HepG2 (cell line): Measurements from ENCODE around the gene PBOV1. TPM values are rescaled to one million over a fixed set of nuclear protein-coding genes. Genes with fewer than 3 reads are reported as not detected.
A peak's percentile ranks its signal among the peaks of the same experiment; 100 is the strongest.

Experiments
- AGO2 ChIP-seq: fragments of 200-400 bp; formaldehyde crosslinking; optimal IDR thresholded peaks from 2 replicates; pipeline ENCODE3; 2017; ENCODE audit warnings: mild to moderate bottlenecking, low read depth, low read length, moderate library complexity
- ARNTL ChIP-seq: sonication (generic); formaldehyde crosslinking; IDR thresholded peaks from 2 replicates; pipeline ENCODE4 v1.4.0; 2020; ENCODE audit warnings: mild to moderate bottlenecking, missing genetic modification reagents
- BRD4 ChIP-seq: sonication (generic); formaldehyde crosslinking; IDR thresholded peaks from 2 replicates; pipeline ENCODE4 v1.4.0; 2020; ENCODE audit warnings: missing genetic modification reagents
- DNMT1 ChIP-seq: sonication (generic); formaldehyde crosslinking; IDR thresholded peaks from 2 replicates; pipeline ENCODE4 v1.5.1; 2020; ENCODE audit warnings: mild to moderate bottlenecking, missing genetic modification reagents
- E2F5 ChIP-seq: sonication (generic); formaldehyde crosslinking; conservative IDR thresholded peaks from 2 replicates; pipeline ENCODE4 v1.4.0; 2020; ENCODE audit warnings: missing genetic modification reagents
- FOXP1 ChIP-seq, 2 experiments: fragments of 450-650 bp in 1 of 2; IDR thresholded peaks; 2 replicates each; pipeline ENCODE4 v1.6.1; 2017 to 2018; ENCODE audit warnings: antibody characterized with exemption in 1 of 2
- GABPA ChIP-seq, 2 experiments: IDR thresholded peaks; 2 replicates each; pipeline ENCODE4 v1.6.1; 2011 to 2016; ENCODE audit warnings: low read depth in 2 of 2, low read length in 1 of 2, missing biosample characterization in 1 of 2, missing genetic modification characterization in 1 of 2
- GABPB1 ChIP-seq: IDR thresholded peaks from 2 replicates; pipeline ENCODE4 v1.6.1; 2016; ENCODE audit warnings: mild to moderate bottlenecking, missing genetic modification reagents, moderate library complexity, missing compliant biosample characterization
- HNF4G ChIP-seq, 2 experiments: sonication (generic) in 1 of 2; formaldehyde crosslinking in 1 of 2; IDR thresholded peaks; 2 replicates each; pipeline versions ENCODE4 v1.4.0 to v1.6.1; 2011 to 2020; ENCODE audit warnings: borderline replicate concordance in 2 of 2, low read depth in 2 of 2, mild to moderate bottlenecking in 2 of 2, low read length in 1 of 2, missing genetic modification reagents in 1 of 2, moderate library complexity in 1 of 2
- KLF11 ChIP-seq: IDR thresholded peaks from 2 replicates; pipeline ENCODE4 v1.6.1; 2016; ENCODE audit warnings: missing compliant biosample characterization
- PRDM15 ChIP-seq: sonication (generic); formaldehyde crosslinking; IDR thresholded peaks from 2 replicates; pipeline ENCODE4 v1.4.0; 2020; ENCODE audit warnings: missing genetic modification reagents
- SNAPC4 ChIP-seq: sonication (generic); formaldehyde crosslinking; IDR thresholded peaks from 2 replicates; pipeline ENCODE4 v1.4.0; 2020; ENCODE audit warnings: mild to moderate bottlenecking, missing genetic modification reagents
- SPEN ChIP-seq: sonication (generic); formaldehyde crosslinking; IDR thresholded peaks from 2 replicates; pipeline ENCODE4 v1.5.1; 2020; ENCODE audit warnings: low read depth, mild to moderate bottlenecking, missing genetic modification reagents
- ZNF414 ChIP-seq: sonication (generic); formaldehyde crosslinking; IDR thresholded peaks from 2 replicates; pipeline ENCODE4 v1.5.0; 2020; ENCODE audit warnings: missing genetic modification reagents
- ZNF484 ChIP-seq: sonication (generic); formaldehyde crosslinking; IDR thresholded peaks from 2 replicates; pipeline ENCODE4 v1.5.1; 2020; ENCODE audit warnings: mild to moderate bottlenecking, low read depth, missing genetic modification reagents, borderline replicate concordance
- ZNF777 ChIP-seq: sonication (generic); formaldehyde crosslinking; IDR thresholded peaks from 2 replicates; pipeline ENCODE4 v1.4.0; 2020; ENCODE audit warnings: missing genetic modification reagents
- ZNF792 ChIP-seq: IDR thresholded peaks from 2 replicates; pipeline ENCODE4 v1.6.1; 2016
- polyA plus RNA-seq, 8 experiments: library from polyadenylated mRNA; depleted of rRNA in 3 of 8; stranded (reverse) in 7 of 8; unstranded in 1 of 8; fragments of >200 nt; fragmentation: Illumina TruSeq in 4 of 8; extraction: Trizol in 4 of 8; gene quantifications; 2 replicates each; pipeline versions ENCODE4 v1.2.1 to v1.2.3, GENCODE V29; 2011 to 2016; ENCODE audit warnings: low read depth in 4 of 8, missing spikeins in 1 of 8, mixed read lengths in 1 of 8; ENCODE audit not compliant: insufficient read depth in 1 of 8
- total RNA-seq, 5 experiments: library from RNA; depleted of rRNA; stranded (reverse); fragments of >200 nt; fragmentation: Illumina TruSeq; extraction: Trizol; gene quantifications; 2 replicates each; pipeline ENCODE4 v1.2.3, GENCODE V29; 2016; ENCODE audit warnings: low read depth in 1 of 5

The PBOV1 gene
- total and polyA plus RNA-seq, 2 of the 13 experiments (the other 11 are each of a cell fraction or from before 2014, with no cell fraction given): not detected

- TF ChIP-seq HNF4G (IDR thresholded peaks at IDR 0.05; ENCODE audit: borderline replicate concordance, low read depth, low read length) (no peak), HNF4G (CRISPR knock-in tag; IDR thresholded peaks at IDR 0.05; ENCODE audit: borderline replicate concordance, low read depth) (peak; percentile 35; the same call in 1 of the 2 replicates), GABPA (IDR thresholded peaks at IDR 0.05; ENCODE audit: low read depth, low read length) (no peak), GABPA (CRISPR knock-in tag; IDR thresholded peaks at IDR 0.05; ENCODE audit: low read depth) (peak; percentile 32; the same call in 1 of the 2 replicates), GABPB1 (CRISPR knock-in tag) (peak; percentile 34; the same call in 1 of the 2 replicates), PRDM15 (CRISPR knock-in tag) (no peak), BRD4 (CRISPR knock-in tag) (peak; percentile 6; the same call in 1 of the 2 replicates), ARNTL (CRISPR knock-in tag) (peak; percentile 71), DNMT1 (no peak), ZNF484 (CRISPR knock-in tag) (no peak), ZNF414 (CRISPR knock-in tag) (peak; percentile 88; the same call in 1 of the 2 replicates), E2F5 (CRISPR knock-in tag) (no peak), KLF11 (CRISPR knock-in tag) (peak; percentile 75; the same call in 1 of the 2 replicates), ZNF792 (CRISPR knock-in tag) (peak; percentile 87; the same call in 1 of the 2 replicates), FOXP1 (IDR thresholded peaks at IDR 0.05) (peak; percentile 77; the same call in 1 of the 2 replicates), FOXP1 (CRISPR knock-in tag; IDR thresholded peaks at IDR 0.05) (peak; percentile 95), AGO2 (no peak), ZNF777 (no peak), SPEN (CRISPR knock-in tag) (peak; percentile 59; the same call in 1 of the 2 replicates), SNAPC4 (CRISPR knock-in tag) (peak; percentile 56; the same call in 1 of the 2 replicates)
These were observed 4.7 kb upstream of the PBOV1 start (continued) for GRCh38 chr6:138222901-138223546.
